HG02970 (cell line): ENCODE results near the gene AQP2.
"Not testable (repeated sequence)": the region's sequence is repeated elsewhere in the genome, so short reads cannot be mapped to it uniquely, and the experiment has no call there.

Source experiments
- ATAC-seq: cut with Tn5 transposase; IDR thresholded peaks from one replicate; pipeline ENCODE4 v1.9.1; 2021; ENCODE audit warnings: mild to moderate bottlenecking, moderate library complexity, moderate number of reproducible peaks; ENCODE audit not compliant: unreplicated experiment, low FRiP score

Gene AQP2

GRCh38 chr12:49982246-49983087 lies 31.9 kb downstream of the AQP2 start:
- ATAC-seq, result no peak

- ATAC-seq, result no peak
These were observed 33.4 kb downstream of the AQP2 start for GRCh38 chr12:49983892-49984291.

GRCh38 chr12:49984476-49985359 lies 34.2 kb downstream of the AQP2 start:
- no peak for ATAC-seq

GRCh38 chr12:49985981-49986380 lies 35.4 kb downstream of the AQP2 start:
- no peak for ATAC-seq

GRCh38 chr12:49986476-49986875 lies 35.9 kb downstream of the AQP2 start:
- ATAC-seq, result not testable (repeated sequence)

GRCh38 chr12:49987625-49988303 lies 37.2 kb downstream of the AQP2 start:
- no peak for ATAC-seq

- ATAC-seq, result not testable (repeated sequence)
These were observed 38.9 kb downstream of the AQP2 start for GRCh38 chr12:49989400-49989799.

- no peak for ATAC-seq
These were observed 39.7 kb downstream of the AQP2 start for GRCh38 chr12:49990273-49990672.

- no peak for ATAC-seq
These were observed 47.9 kb downstream of the AQP2 start for GRCh38 chr12:49998453-49998852.

GRCh38 chr12:50003595-50003994 lies 53.1 kb downstream of the AQP2 start:
- ATAC-seq, result no peak

- no peak for ATAC-seq
These were observed 54.2 kb downstream of the AQP2 start for GRCh38 chr12:50004696-50005095.

- no peak for ATAC-seq
These were observed 54.6 kb downstream of the AQP2 start for GRCh38 chr12:50005175-50005574.

- no peak for ATAC-seq
These were observed 55.7 kb downstream of the AQP2 start for GRCh38 chr12:50006280-50006679.

- no peak for ATAC-seq
These were observed 56.4 kb downstream of the AQP2 start for GRCh38 chr12:50006754-50007442.
